HepG2 (cell line): ENCODE results near the gene POU3F3. TPM values are rescaled to one million over a fixed set of nuclear protein-coding genes. Genes with fewer than 3 reads are reported as not detected.

ENCODE experiments used
- ATAC-seq: fragments of 200-7000 bp; cut with Tn5 transposase; 3 replicates; pipeline ENCODE4 v1.9.1; 2020; ENCODE audit warnings: mild to moderate bottlenecking, moderate library complexity
- BruUV-seq: library from RNA; stranded (reverse); fragments of 400-500 nt; replicated peaks from 2 replicates; lab custom pipeline; 2021; lab: Mats Ljungman, UMichigan
- CTCF ChIA-PET: fragments of 300-600 bp; formaldehyde crosslinking; extraction: SDS; loops from one replicate; lab custom pipeline; 2021; ENCODE audit warnings: low total read pairs, inconsistent platforms, low intra/inter-chr PET ratio; lab: Yijun Ruan, JAX
- POLR2A ChIA-PET: fragments of 350-600 bp; sonication (Branson Sonifier 250); formaldehyde crosslinking; loops from one replicate; lab custom pipeline; 2020; ENCODE audit warnings: antibody characterized with exemption, inconsistent platforms; lab: Yijun Ruan, JAX
- DNase-seq: peaks from one replicate; pipeline ENCODE4 v3.0.0-alpha.2; 2015; ENCODE audit warnings: low spot score
- FAIRE-seq: peaks from 3 replicates; lab custom pipeline; 2011; peaks lifted over from hg19 to GRCh38; lab: Jason Lieb, UNC
- H2AFZ ChIP-seq: one replicate; pipeline ENCODE4 v1.6.1; 2011; ENCODE audit warnings: low read length, inconsistent platforms
- H3K27ac ChIP-seq: fragments of 300-600 bp; 3 replicates; pipeline ENCODE4 v1.8.0; 2011; ENCODE audit warnings: mixed run types, mild to moderate bottlenecking, mixed read lengths, low read length, inconsistent platforms; ENCODE audit not compliant: insufficient read depth; ENCODE audit errors: extremely low read length
- H3K27me3 ChIP-seq, 2 experiments: fragments of 200-600 bp in 1 of 2; 2 replicates in 1 of 2; 3 replicates in 1 of 2; pipeline versions ENCODE4 v1.6.0 to v1.8.0; 2011; ENCODE audit warnings: low read length in 2 of 2, mild to moderate bottlenecking in 2 of 2, moderate library complexity in 2 of 2, inconsistent platforms in 1 of 2; ENCODE audit not compliant: insufficient read depth in 2 of 2, control insufficient read depth in 1 of 2
- H3K36me3 ChIP-seq, 2 experiments: fragments of 200-600 bp in 1 of 2; replicated peaks in 1 of 2; 2 replicates in 1 of 2; 3 replicates in 1 of 2; pipeline versions ENCODE4 v1.5.1 to v1.8.0; 2011; ENCODE audit warnings: low read length in 2 of 2, inconsistent platforms in 1 of 2; ENCODE audit not compliant: insufficient read depth in 2 of 2, control insufficient read depth in 1 of 2
- H3K4me1 ChIP-seq: 2 replicates; pipeline ENCODE4 v1.5.1; 2012; ENCODE audit warnings: low read length, inconsistent platforms; ENCODE audit not compliant: insufficient read depth
- H3K4me2 ChIP-seq: 2 replicates; pipeline ENCODE4 v1.6.0; 2011; ENCODE audit warnings: low read depth, low read length, inconsistent platforms
- H3K4me3 ChIP-seq, 3 experiments: fragments of 200-600 bp in 1 of 3; sonication (generic), shearing (Covaris generic) in 1 of 3; replicated peaks in 1 of 3; 2 replicates each; pipeline ENCODE4 v1.5.1; 2011 to 2016; ENCODE audit warnings: low read length in 3 of 3, inconsistent platforms in 2 of 3, low read depth in 2 of 3, mild to moderate bottlenecking in 2 of 3, control low read depth in 1 of 3, mixed read lengths in 1 of 3; ENCODE audit not compliant: insufficient read depth in 1 of 3
- H3K79me2 ChIP-seq: one replicate; pipeline ENCODE4 v1.6.1; 2011; ENCODE audit warnings: low read length, inconsistent platforms; ENCODE audit not compliant: insufficient read depth
- H3K9ac ChIP-seq: 2 replicates; pipeline ENCODE4 v1.6.0; 2011; ENCODE audit warnings: mild to moderate bottlenecking, low read depth, low read length, inconsistent platforms; ENCODE audit not compliant: insufficient read depth
- H3K9me3 ChIP-seq: 2 replicates; pipeline ENCODE4 v1.5.1; 2012; ENCODE audit warnings: mild to moderate bottlenecking, low read length
- H4K20me1 ChIP-seq: 2 replicates; pipeline ENCODE4 v1.6.0; 2011; ENCODE audit warnings: inconsistent platforms, mild to moderate bottlenecking, low read length, moderate library complexity; ENCODE audit not compliant: insufficient read depth
- GABPA ChIP-seq, 2 experiments: IDR thresholded peaks; 2 replicates each; pipeline ENCODE4 v1.6.1; 2011 to 2016; ENCODE audit warnings: low read depth in 2 of 2, low read length in 1 of 2, missing biosample characterization in 1 of 2, missing genetic modification characterization in 1 of 2
- GABPB1 ChIP-seq: IDR thresholded peaks from 2 replicates; pipeline ENCODE4 v1.6.1; 2016; ENCODE audit warnings: mild to moderate bottlenecking, missing genetic modification reagents, moderate library complexity, missing compliant biosample characterization
- ZNF674 ChIP-seq: sonication (generic); formaldehyde crosslinking; IDR thresholded peaks from 2 replicates; pipeline ENCODE4 v1.5.0; 2020; ENCODE audit warnings: low read depth, mild to moderate bottlenecking, missing genetic modification reagents
- WGBS: methylation state at CpG from one replicate; pipeline ENCODE4 v1.1.6; 2017; ENCODE audit warnings: low lambda C conversion rate; 5-methylcytosine and 5-hydroxymethylcytosine counted together
- in situ Hi-C: cut with HindIII; loops from 2 replicates; pipeline ENCODE4 v1.10.0; 2017; ENCODE audit warnings: low pct_unique_long_range_greater_than_20kb; ENCODE audit not compliant: extremely low pct_ligation_motif_present
- intact Hi-C: fragments of 100-400 bp; cut with micrococcal nuclease; formaldehyde crosslinking; loops from one replicate; pipeline ENCODE4 v1.10.0; 2022; ENCODE audit not compliant: unreplicated experiment
- polyA plus RNA-seq, 8 experiments: library from polyadenylated mRNA; depleted of rRNA in 3 of 8; stranded (reverse) in 7 of 8; unstranded in 1 of 8; fragments of >200 nt; fragmentation: Illumina TruSeq in 4 of 8; extraction: Trizol in 4 of 8; gene quantifications; 2 replicates each; pipeline versions ENCODE4 v1.2.1 to v1.2.3, GENCODE V29; 2011 to 2016; ENCODE audit warnings: low read depth in 4 of 8, missing spikeins in 1 of 8, mixed read lengths in 1 of 8; ENCODE audit not compliant: insufficient read depth in 1 of 8
- total RNA-seq, 5 experiments: library from RNA; depleted of rRNA; stranded (reverse); fragments of >200 nt; fragmentation: Illumina TruSeq; extraction: Trizol; gene quantifications; 2 replicates each; pipeline ENCODE4 v1.2.3, GENCODE V29; 2016; ENCODE audit warnings: low read depth in 1 of 5

Gene POU3F3
- total and polyA plus RNA-seq, 2 of the 13 experiments (the other 11 are each of a cell fraction or from before 2014, with no cell fraction given), result not detected

DNA sequence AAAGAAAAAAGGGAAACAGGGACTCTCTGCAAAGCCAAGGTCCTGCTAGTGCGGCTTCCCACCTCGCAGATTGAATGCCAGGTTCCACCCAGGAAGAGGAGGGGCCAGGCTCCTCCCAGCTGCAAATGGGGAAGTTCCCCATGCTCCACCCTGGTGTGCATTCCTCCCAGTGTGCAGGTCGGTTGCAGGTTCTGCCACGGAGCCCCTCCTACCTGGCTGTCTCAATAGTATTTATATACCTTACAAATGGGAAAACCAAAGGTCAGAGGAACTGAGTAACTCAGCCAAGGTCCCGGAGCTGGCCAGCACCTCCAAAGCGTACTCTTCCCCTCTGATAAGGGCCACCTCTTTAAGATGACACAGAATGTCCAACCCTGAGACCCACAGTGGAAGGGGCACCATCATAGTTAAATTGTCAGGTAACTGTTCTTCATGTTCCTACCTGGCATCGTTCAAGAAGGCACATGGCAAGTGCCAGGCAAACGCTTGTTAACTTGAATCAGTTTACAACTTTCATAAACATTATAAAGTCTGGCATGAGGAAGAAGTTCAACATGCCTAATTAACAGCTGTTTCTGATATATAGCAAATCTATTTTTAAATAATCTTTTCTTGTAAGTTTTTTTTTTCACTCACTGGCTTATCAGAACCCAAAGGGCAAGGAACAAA is 35.5 kb downstream of the POU3F3 start:
- H2AFZ ChIP-seq, result no peak overlapping the region
- H3K27me3 ChIP-seq, result peaks cover 4 to 59% of the 10 kb centered on the region in 2 experiments; a peak in 4 of 5 replicates
- in situ Hi-C loops, result no loop called here
- CTCF ChIA-PET, result no interaction called here
- no peak; the same call in 2 of the 3 replicates for ATAC-seq
- FAIRE-seq, result no peak
- TF ChIP-seq ZNF674 (CRISPR knock-in tag) (no peak), GABPA (IDR thresholded peaks at IDR 0.05; ENCODE audit: low read depth, low read length) (no peak), GABPA (CRISPR knock-in tag; IDR thresholded peaks at IDR 0.05; ENCODE audit: low read depth) (peak; percentile 44; the same call in 1 of the 2 replicates)
- TF ChIP-seq, all 625 proteins: peak for 1
- POLR2A ChIA-PET, result no interaction called here
- H4K20me1 ChIP-seq, result no peaks in the 10 kb centered on the region
- no peak overlapping the region for H3K27ac ChIP-seq
- no peak overlapping the region for H3K4me2 ChIP-seq
- no peak overlapping the region for H3K9ac ChIP-seq
- H3K36me3 ChIP-seq, result no peaks in the 10 kb centered on the region
- WGBS, result 10% methylated on average over 8 of the region's 8 CpGs
- intact Hi-C loops, result no loop called here
- H3K4me3 ChIP-seq, result no peak overlapping the region
- no peak for DNase-seq
- H3K4me1 ChIP-seq, result no peaks in the 10 kb centered on the region
- no peaks in the 10 kb centered on the region for H3K79me2 ChIP-seq
- BruUV-seq, result no TSS peak
- H3K9me3 ChIP-seq, result no peaks in the 10 kb centered on the region

DNA sequence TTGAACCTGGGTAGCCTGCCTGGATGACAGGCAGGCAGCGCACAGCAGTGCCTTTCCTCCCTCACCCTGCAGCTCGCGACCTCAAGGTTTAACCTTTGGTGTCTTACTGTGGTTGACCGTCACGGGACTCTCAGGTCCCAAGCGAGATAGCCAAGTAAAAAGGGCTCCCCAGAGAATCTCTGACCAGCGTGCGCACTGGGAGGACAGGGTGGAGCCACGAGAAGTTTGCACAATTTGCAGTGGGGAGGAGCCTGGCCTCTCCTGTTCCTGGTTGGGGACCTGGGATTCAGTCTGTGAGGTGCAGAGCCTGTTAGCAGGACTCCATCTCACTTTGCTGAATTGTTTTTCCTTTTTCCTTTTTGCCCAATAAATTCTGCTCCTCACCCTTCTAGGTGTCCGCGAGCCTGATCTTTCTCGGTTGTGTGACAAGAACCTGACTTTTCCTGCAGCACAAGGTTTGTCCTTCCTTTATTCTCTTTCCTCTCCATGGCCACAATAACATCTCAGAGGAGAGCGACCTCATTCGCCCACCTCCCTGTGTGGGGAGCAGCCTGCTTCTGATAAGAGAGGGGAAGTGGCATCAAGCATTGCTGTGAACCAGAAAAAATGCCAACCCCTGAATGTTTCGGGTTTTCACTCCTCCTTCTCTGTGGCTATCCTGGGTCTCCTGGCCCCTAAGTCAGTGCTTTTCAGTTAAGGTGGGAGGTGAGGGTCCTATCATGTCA is 36.2 kb downstream of the POU3F3 start:
- in situ Hi-C loops, result no loop called here
- WGBS, result 35% methylated on average over 15 of the region's 15 CpGs
- Histone ChIP-seq H3K79me2 (no peaks in the 10 kb centered on the region), H3K4me2 (no peak overlapping the region), H4K20me1 (no peaks in the 10 kb centered on the region), H3K27me3 (peaks cover 4 to 59% of the 10 kb centered on the region in 2 experiments; a peak in 4 of 5 replicates), H3K9me3 (no peaks in the 10 kb centered on the region), H3K36me3 (no peaks in the 10 kb centered on the region), H3K9ac (no peak overlapping the region), H3K4me1 (no peaks in the 10 kb centered on the region), H2AFZ (no peak overlapping the region), H3K4me3 (no peak overlapping the region), H3K27ac (no peak overlapping the region)
- POLR2A ChIA-PET, result no interaction called here
- no peak for DNase-seq
- intact Hi-C loops, result no loop called here
- no TSS peak for BruUV-seq
- ATAC-seq, result no peak
- no peak for FAIRE-seq
- CTCF ChIA-PET, result no interaction called here
- TF ChIP-seq GABPB1, result no peak
